MCF 10A (cell line): ENCODE data around the gene TCF7L2. TPM values are rescaled to one million over a fixed set of nuclear protein-coding genes. Genes with fewer than 3 reads are reported as not detected.

Experiments used
- BruUV-seq: library from RNA; stranded (reverse); fragments of 400-500 nt; replicated peaks from 2 replicates; lab custom pipeline; 2021; lab: Mats Ljungman, UMichigan
- CTCF ChIA-PET: fragments of 300-600 bp; sonication (Branson Sonifier 250); formaldehyde crosslinking; extraction: SDS; loops from one replicate; lab custom pipeline; 2021; ENCODE audit warnings: antibody characterized with exemption, inconsistent platforms; lab: Yijun Ruan, JAX
- POLR2A ChIA-PET: fragments of 300-600, 350-650 bp; sonication (Branson Sonifier 250); formaldehyde crosslinking; extraction: SDS; loops from one replicate; lab custom pipeline; 2020; ENCODE audit warnings: antibody characterized with exemption, inconsistent platforms; lab: Yijun Ruan, JAX
- DNase-seq: peaks from one replicate; pipeline ENCODE4 v3.0.0-alpha.2; 2018; ENCODE audit not compliant: unreplicated experiment
- H3K27ac Mint-ChIP-seq: one replicate; pipeline ENCODE4 v1.8.0; 2022; ENCODE audit warnings: mild to moderate bottlenecking, low read depth, mixed read lengths; ENCODE audit not compliant: unreplicated experiment
- H3K27me3 Mint-ChIP-seq: one replicate; pipeline ENCODE4 v1.8.0; 2022; ENCODE audit warnings: mixed read lengths; ENCODE audit not compliant: insufficient read depth, unreplicated experiment
- H3K36me3 Mint-ChIP-seq: one replicate; pipeline ENCODE4 v1.8.0; 2022; ENCODE audit warnings: mild to moderate bottlenecking, moderate library complexity, mixed read lengths; ENCODE audit not compliant: insufficient read depth, unreplicated experiment
- H3K4me1 Mint-ChIP-seq: one replicate; pipeline ENCODE4 v1.8.0; 2022; ENCODE audit warnings: mixed read lengths; ENCODE audit not compliant: insufficient read depth, unreplicated experiment
- H3K4me3 Mint-ChIP-seq: one replicate; pipeline ENCODE4 v1.8.0; 2022; ENCODE audit warnings: mild to moderate bottlenecking, moderate library complexity, mixed read lengths; ENCODE audit not compliant: unreplicated experiment
- H3K9me3 Mint-ChIP-seq: one replicate; pipeline ENCODE4 v1.8.0; 2022; ENCODE audit warnings: mixed read lengths; ENCODE audit not compliant: unreplicated experiment
- CTCF ChIP-seq: fragments of 200-600 bp; IDR thresholded peaks from one replicate; pipeline ENCODE4 v1.8.0; 2022; ENCODE audit warnings: antibody characterized with exemption, mild to moderate bottlenecking; ENCODE audit not compliant: unreplicated experiment
- intact Hi-C: fragments of 100-400 bp; cut with micrococcal nuclease; formaldehyde crosslinking; loops from 2 replicates; pipeline ENCODE4 v1.14.1; 2022
- total RNA-seq: library from RNA; stranded (reverse); gene quantifications from 2 replicates; pipeline ENCODE4 v1.2.3, GENCODE V29; 2022

Gene TCF7L2
- total RNA-seq, 1 experiment from 2014 or later = 25.2 TPM

GRCh38 chr10:113091920-113092319 lies 141.9 kb downstream of the TCF7L2 start:
- peaks cover 31% of the 10 kb centered on the region for H3K4me1 Mint-ChIP-seq

GRCh38 chr10:113093188-113094113 lies 143.4 kb downstream of the TCF7L2 start:
- no peak for TF ChIP-seq CTCF
- Mint-ChIP-seq H3K27me3 (no peaks in the 10 kb centered on the region), H3K4me3 (peak overlapping the region; percentile 51), H3K27ac (peak overlapping the region; percentile 36), H3K9me3 (no peaks in the 10 kb centered on the region), H3K4me1 (peaks cover 21% of the 10 kb centered on the region), H3K36me3 (peaks cover 53% of the 10 kb centered on the region)
- BruUV-seq = no TSS peak
- CTCF ChIA-PET = interaction anchor here (0.7 kb wide), 1 partner anchor 8 kb away, joined by 3 read pairs; no protein-coding TSS in a partner anchor
- peak; percentile 83 for DNase-seq
- intact Hi-C loops = no loop called here
- POLR2A ChIA-PET = interaction anchor here (0.6 to 2.7 kb wide), 12 partner anchors 19 to 143 kb away, joined by 3 to 13 read pairs (median 5); no protein-coding TSS in a partner anchor

More at GRCh38 chr10:113091920-113092319, 141.9 kb downstream of the TCF7L2 start:
- TF ChIP-seq CTCF = no peak
- ChIA-PET POLR2A (interaction anchor here (0.8 to 1.9 kb wide), 5 partner anchors 18 to 100 kb away, joined by 3 to 6 read pairs (median 3); no protein-coding TSS in a partner anchor), CTCF (no interaction called here)
- H3K4me3 Mint-ChIP-seq = no peak overlapping the region
- no peaks in the 10 kb centered on the region for H3K27me3 Mint-ChIP-seq
- peak overlapping the region; percentile 12 for H3K27ac Mint-ChIP-seq
- BruUV-seq = no TSS peak
- intact Hi-C loops = no loop called here
- H3K36me3 Mint-ChIP-seq = peaks cover 44% of the 10 kb centered on the region
- DNase-seq = no peak
- no peaks in the 10 kb centered on the region for H3K9me3 Mint-ChIP-seq

- no peak for TF ChIP-seq CTCF
- CTCF ChIA-PET = interaction anchor here (0.7 kb wide), 1 partner anchor 9 kb away, joined by 3 read pairs; no protein-coding TSS in a partner anchor
Observed at GRCh38 chr10:113094114-113094486, 144.1 kb downstream of the TCF7L2 start.

More at GRCh38 chr10:113094114-113094486, 144.1 kb downstream of the TCF7L2 start:
- BruUV-seq = no TSS peak
- peak; percentile 47 for DNase-seq
- Mint-ChIP-seq H3K4me3 (peak overlapping the region; percentile 51), H3K4me1 (peaks cover 23% of the 10 kb centered on the region), H3K36me3 (peaks cover 59% of the 10 kb centered on the region), H3K27ac (peak overlapping the region; percentile 36), H3K27me3 (no peaks in the 10 kb centered on the region), H3K9me3 (no peaks in the 10 kb centered on the region)
- intact Hi-C loops = no loop called here
- POLR2A ChIA-PET = interaction anchor here (0.6 to 2.7 kb wide), 11 partner anchors 13 to 143 kb away, joined by 3 to 13 read pairs (median 5); no protein-coding TSS in a partner anchor
